Calu3 (cell line): ENCODE data around the gene TPMT. TPM values are rescaled to one million over a fixed set of nuclear protein-coding genes. Genes with fewer than 3 reads are reported as not detected.

Experiments used
- BruUV-seq: library from RNA; stranded (reverse); fragments of 400-500 nt; replicated peaks from 2 replicates; lab custom pipeline; 2021; lab: Mats Ljungman, UMichigan
- CTCF ChIA-PET: fragments of 300-600 bp; sonication (Branson Sonifier 250); formaldehyde crosslinking; loops from one replicate; lab custom pipeline; 2022; ENCODE audit warnings: antibody characterized with exemption; lab: Charles Lee
- DNase-seq: peaks from one replicate; pipeline ENCODE4 v3.0.0; 2022
- H3K27ac Mint-ChIP-seq: one replicate; pipeline ENCODE4 v1.8.0; 2022; ENCODE audit warnings: mixed read lengths; ENCODE audit not compliant: unreplicated experiment
- H3K27me3 Mint-ChIP-seq: one replicate; pipeline ENCODE4 v1.8.0; 2022; ENCODE audit warnings: mixed read lengths; ENCODE audit not compliant: unreplicated experiment
- H3K36me3 Mint-ChIP-seq: one replicate; pipeline ENCODE4 v1.8.0; 2022; ENCODE audit warnings: mild to moderate bottlenecking, moderate library complexity, mixed read lengths; ENCODE audit not compliant: insufficient read depth, unreplicated experiment
- H3K4me1 Mint-ChIP-seq: one replicate; pipeline ENCODE4 v1.8.0; 2022; ENCODE audit warnings: mild to moderate bottlenecking, low read depth, mixed read lengths; ENCODE audit not compliant: unreplicated experiment
- H3K4me3 Mint-ChIP-seq: one replicate; pipeline ENCODE4 v1.8.0; 2022; ENCODE audit warnings: mild to moderate bottlenecking, low read depth, moderate library complexity, mixed read lengths; ENCODE audit not compliant: unreplicated experiment
- H3K9me3 Mint-ChIP-seq: one replicate; pipeline ENCODE4 v1.8.0; 2022; ENCODE audit warnings: low read depth, mixed read lengths; ENCODE audit not compliant: unreplicated experiment
- intact Hi-C: fragments of 100-400 bp; cut with micrococcal nuclease; formaldehyde crosslinking; loops from one replicate; pipeline ENCODE4 v1.10.0; 2022; ENCODE audit not compliant: unreplicated experiment
- total RNA-seq: library from RNA; stranded (reverse); gene quantifications from 2 replicates; pipeline ENCODE4 v1.2.3, GENCODE V29; 2022
- TF ChIP-seq, protein P1 (sequence below): fragments of 200-600 bp; IDR thresholded peaks from one replicate; pipeline ENCODE4 v1.8.0; 2022; ENCODE audit warnings: antibody characterized with exemption; ENCODE audit not compliant: unreplicated experiment

The TPMT gene
- total RNA-seq, 1 experiment from 2014 or later: 7.6 TPM

DNA sequence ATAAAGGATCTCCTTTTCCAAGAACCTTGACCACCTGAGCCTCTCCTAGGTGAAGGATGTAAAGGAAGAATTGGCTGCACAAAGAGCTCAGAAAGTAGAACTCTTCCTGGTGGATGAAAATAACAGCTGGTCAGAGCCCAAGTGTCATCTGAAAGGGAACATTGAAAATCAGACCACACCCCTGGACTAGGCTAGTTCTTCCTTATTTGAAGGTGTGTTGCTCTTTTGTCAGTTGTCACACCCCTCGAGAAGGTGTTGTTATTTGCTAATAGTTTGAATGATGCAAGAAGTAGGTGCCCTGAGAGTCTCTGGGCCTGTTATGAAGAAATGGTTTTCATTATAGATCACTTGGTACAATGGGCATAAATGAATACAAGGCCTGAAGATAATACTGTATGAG, 63.5 kb downstream of the TPMT start:
- H3K4me1 Mint-ChIP-seq: no peaks in the 10 kb centered on the region
- intact Hi-C loops: no loop called here
- no peaks in the 10 kb centered on the region for H3K36me3 Mint-ChIP-seq
- no peak overlapping the region for H3K4me3 Mint-ChIP-seq
- TF ChIP-seq, protein P1, sequence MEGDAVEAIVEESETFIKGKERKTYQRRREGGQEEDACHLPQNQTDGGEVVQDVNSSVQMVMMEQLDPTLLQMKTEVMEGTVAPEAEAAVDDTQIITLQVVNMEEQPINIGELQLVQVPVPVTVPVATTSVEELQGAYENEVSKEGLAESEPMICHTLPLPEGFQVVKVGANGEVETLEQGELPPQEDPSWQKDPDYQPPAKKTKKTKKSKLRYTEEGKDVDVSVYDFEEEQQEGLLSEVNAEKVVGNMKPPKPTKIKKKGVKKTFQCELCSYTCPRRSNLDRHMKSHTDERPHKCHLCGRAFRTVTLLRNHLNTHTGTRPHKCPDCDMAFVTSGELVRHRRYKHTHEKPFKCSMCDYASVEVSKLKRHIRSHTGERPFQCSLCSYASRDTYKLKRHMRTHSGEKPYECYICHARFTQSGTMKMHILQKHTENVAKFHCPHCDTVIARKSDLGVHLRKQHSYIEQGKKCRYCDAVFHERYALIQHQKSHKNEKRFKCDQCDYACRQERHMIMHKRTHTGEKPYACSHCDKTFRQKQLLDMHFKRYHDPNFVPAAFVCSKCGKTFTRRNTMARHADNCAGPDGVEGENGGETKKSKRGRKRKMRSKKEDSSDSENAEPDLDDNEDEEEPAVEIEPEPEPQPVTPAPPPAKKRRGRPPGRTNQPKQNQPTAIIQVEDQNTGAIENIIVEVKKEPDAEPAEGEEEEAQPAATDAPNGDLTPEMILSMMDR: no peak
- CTCF ChIA-PET: no interaction called here
- H3K27ac Mint-ChIP-seq: no peak overlapping the region
- BruUV-seq: no TSS peak
- H3K27me3 Mint-ChIP-seq: no peaks in the 10 kb centered on the region
- peaks cover 8% of the 10 kb centered on the region for H3K9me3 Mint-ChIP-seq
- no peak for DNase-seq

- intact Hi-C loops: no loop called here
- TF ChIP-seq, protein P1: no peak
- BruUV-seq: no TSS peak
- Mint-ChIP-seq H3K9me3 (peaks cover 8% of the 10 kb centered on the region), H3K27ac (no peak overlapping the region), H3K4me1 (no peaks in the 10 kb centered on the region), H3K27me3 (no peaks in the 10 kb centered on the region), H3K36me3 (no peaks in the 10 kb centered on the region), H3K4me3 (no peak overlapping the region)
- CTCF ChIA-PET: no interaction called here
- no peak for DNase-seq
Measured at GRCh38 chr6:18090349-18090786, 64.5 kb downstream of the TPMT start.

- no peak overlapping the region for H3K27ac Mint-ChIP-seq
- CTCF ChIA-PET: no interaction called here
- intact Hi-C loops: no loop called here
Measured at GRCh38 chr6:18088419-18089296, 66.2 kb downstream of the TPMT start.

DNA sequence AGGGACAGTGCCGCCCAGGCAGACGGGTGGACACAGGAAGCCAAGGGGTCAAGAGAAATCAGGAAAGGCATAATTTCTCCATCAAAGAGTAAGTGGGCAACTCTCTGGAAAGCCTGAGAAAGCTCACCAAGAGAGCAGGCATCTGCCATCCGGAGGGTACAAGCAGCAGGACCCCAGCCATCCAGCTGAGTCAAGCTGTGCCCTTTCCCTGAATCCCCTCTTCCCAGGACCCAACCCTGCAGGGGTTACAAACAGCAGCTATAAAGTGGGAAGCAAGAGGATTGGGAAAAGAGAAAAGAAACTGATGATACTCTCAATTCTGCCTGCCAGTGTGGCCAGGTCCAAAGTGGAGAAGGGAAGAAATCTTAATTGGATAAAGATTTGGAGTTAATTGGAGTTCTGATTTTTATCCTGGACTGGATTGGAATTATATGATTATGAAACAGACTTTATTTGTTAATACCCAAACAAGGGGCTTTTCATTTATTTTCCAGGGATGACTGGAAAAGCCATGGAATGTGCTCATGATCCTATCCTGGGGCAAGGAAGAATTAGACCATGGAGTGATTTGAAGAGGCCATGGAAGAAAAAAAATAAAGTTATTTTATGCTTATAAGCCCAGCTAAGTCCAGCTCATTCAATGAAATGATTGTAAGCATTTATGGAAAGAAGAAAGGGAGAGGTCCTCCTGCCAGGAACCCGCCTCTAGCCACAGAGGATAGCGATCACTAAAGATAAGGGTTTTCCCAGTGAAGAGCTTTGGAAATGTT, 67.3 kb downstream of the TPMT start:
- BruUV-seq: no TSS peak
- Mint-ChIP-seq H3K27me3 (no peaks in the 10 kb centered on the region), H3K27ac (no peak overlapping the region), H3K4me1 (no peaks in the 10 kb centered on the region), H3K9me3 (peaks cover 8% of the 10 kb centered on the region), H3K4me3 (no peak overlapping the region), H3K36me3 (no peaks in the 10 kb centered on the region)
- TF ChIP-seq, protein P1: no peak
- intact Hi-C loops: no loop called here
- CTCF ChIA-PET: no interaction called here
- DNase-seq: no peak

More at GRCh38 chr6:18088419-18089296, 66.2 kb downstream of the TPMT start:
- TF ChIP-seq, protein P1: no peak
- Mint-ChIP-seq H3K4me1 (no peaks in the 10 kb centered on the region), H3K36me3 (no peaks in the 10 kb centered on the region), H3K9me3 (peaks cover 8% of the 10 kb centered on the region), H3K4me3 (no peak overlapping the region), H3K27me3 (no peaks in the 10 kb centered on the region)
- no peak for DNase-seq
- no TSS peak for BruUV-seq
